GM18508 (cell line): ENCODE results near the gene CTRL.
"Not testable (repeated sequence)": the region's sequence is repeated elsewhere in the genome, so short reads cannot be mapped to it uniquely, and the experiment has no call there.

ENCODE experiments used
- ATAC-seq: cut with Tn5 transposase; IDR thresholded peaks from one replicate; pipeline ENCODE4 v1.9.1; 2021; ENCODE audit warnings: moderate number of reproducible peaks; ENCODE audit not compliant: insufficient read depth, unreplicated experiment

CTRL gene

DNA sequence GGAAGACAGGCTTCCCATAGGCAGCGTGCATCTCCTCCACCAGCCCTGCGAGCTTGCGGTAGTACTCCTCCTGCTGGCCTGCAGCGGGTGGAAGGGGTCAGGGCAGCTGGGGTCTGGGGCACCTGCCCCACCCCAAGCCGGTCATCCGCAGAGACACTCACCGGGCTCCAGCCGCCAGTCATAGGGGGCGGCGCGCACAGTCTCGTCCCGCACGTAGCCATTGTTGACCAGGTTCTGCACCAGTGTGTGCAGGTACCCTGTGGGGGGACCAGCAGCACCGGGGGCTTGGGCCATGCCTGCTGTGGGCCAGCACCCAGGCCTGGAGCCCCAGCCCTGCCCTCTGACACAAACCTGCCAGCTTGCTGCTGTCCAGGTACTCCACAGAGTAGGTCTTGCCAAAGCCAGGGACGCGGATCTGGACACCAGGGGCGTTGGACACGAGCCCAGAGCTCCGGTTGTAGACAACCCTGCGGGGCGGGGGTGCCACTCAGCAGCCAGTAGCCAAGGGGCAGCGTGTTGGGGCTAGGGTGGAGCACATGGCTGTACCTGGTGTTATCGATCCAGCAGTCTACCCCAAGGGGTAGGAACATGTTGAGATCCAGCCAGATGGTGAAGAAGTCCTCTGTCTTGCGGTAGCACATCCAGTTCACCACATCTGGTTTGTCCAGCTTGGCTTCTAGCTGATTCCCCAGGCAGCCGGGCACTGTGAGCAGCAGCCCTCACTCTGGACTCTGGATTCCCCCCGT lies 11.0 kb upstream of the CTRL start:
- no peak for ATAC-seq

DNA sequence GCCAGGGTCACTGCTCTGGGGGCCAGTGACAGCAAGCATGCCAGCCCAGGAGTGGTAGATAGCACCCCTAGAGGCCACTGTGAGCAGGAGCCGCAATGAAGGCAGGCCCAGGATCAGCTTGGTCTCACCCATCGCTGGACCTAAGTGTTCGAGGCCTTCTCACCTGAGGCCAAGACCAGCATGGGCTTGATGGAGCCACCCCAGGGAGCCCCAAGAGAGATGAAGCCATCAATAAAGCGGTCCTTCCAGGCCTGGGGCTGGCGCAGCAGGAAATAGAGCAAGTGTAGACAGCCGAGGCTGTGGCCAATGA lies 10.5 kb upstream of the CTRL start:
- ATAC-seq: no peak

- no peak for ATAC-seq
Observed at GRCh38 chr16:67941469-67942199, 10.0 kb upstream of the CTRL start.

- ATAC-seq: no peak
Observed at GRCh38 chr16:67940446-67941089, 8.9 kb upstream of the CTRL start.

DNA sequence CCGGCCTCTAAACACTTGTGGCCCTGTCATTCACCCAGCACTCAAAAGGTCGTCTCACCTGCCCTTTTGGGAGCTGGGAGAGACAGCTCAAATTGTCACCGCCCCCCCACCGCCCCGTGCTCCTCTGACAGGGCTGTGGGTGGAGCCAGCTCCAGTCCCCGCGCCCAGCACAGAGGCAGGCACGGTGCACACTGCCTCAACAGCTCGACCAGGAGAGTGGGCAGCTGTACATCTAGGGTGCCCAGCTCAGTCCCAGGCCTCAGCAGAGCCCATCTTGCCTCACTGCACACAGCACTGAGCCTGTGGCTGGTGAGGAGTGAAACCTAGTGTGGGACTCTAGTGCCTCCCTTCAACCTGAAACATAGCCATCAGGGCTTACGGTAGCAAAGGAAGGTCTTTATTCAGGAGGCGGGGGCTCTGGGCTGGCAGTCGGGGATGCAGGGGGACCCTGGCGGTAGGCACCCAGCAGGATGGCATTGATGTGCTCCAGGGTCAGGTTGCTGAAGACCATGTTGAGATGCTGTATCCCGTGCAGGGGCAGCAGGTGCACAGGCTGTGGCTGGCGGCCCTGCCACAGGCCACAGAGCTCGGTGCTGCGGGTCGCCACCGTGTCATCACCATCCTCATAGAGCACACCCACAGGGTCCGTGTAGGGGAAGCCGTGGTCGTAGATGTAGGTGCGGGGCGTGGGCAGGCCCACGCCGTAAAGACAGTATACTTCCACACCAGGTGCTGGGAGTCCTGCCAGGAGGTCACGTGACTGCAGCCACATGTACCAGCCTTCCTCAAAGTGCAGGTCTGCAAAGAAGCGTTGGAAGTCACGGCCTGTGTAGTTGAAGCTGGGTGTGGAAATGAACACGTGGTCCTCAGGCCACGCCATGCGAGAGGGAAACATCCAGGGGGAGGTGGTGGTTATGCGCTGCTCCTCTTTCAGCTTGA lies 8.1 kb upstream of the CTRL start:
- no peak for ATAC-seq

- ATAC-seq: not testable (repeated sequence)
Observed at GRCh38 chr16:67937713-67938112, 6.1 kb upstream of the CTRL start.

DNA sequence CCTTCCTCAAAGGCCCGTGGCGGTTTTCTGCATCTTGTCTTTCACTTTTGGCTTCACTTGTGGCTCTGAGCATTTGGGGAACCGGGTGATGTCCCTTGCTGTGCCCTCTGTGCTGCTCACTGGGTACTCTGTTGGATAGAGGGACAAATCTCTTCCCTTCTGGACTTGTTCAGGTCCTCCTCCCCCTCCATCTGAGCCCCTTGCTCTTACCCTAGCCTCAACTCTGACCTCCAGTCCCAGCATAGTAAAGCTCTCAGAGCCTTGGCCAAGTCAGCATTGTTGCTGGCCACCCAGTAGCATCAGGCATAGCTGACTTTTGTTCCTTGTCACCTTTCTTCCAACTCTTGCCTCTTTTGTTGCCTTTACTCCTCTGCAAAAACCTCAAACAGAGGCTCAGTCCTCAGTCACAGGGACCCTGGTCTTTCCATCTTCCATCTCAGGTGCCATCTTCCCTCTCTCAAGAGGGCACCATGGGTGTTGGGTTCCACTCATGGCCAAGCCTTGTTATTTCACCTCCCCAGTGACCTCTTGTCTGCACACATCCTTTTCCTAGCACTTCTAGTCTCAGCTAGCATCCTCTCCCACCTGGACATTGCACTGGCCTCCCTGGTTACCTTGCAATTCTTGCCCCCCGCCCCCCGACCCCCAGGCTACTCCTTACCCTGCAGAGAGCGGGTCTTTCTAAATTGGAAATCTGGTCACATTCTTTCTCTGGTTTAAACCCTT lies 5.4 kb upstream of the CTRL start:
- ATAC-seq: peak; percentile 34

DNA sequence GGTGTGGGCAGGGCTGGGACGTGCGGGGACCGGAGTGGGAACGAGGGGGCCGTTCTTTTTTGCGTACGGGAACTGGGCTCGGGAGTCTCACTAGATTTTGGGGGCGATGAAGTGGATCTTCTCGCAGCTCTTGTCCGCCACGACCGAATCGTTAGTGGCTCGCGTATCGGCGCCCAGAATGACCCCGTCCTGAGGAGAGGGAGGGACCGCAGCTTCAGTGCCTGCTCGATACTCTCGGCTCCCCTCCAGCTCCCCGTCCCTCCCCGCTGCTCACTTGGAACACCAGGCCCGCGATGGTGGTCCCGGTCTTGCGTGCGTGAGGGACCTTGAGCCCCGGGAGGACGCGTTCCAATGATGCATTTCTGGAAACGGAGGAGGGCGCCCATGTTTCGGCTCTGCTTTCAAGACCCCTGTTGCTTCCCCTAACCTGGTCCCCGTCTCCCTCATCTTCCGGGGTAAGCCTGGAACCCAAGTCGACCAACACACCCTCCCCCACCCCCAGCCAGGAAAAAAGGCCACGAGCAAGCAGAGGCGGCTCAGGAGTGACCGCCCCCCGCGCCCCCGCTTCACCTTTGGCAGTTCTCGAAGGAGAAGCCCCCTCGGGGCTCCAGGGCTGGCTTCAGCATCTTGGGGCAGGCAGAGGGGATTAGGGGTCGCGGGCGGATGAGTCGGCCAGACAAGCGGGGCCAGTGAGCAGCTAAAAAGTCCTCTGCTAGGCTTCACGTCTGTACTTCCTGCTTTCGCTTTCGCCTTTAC lies 4.6 kb upstream of the CTRL start, which contains the start of gene PSMB10:
PSMB10 (minus strand) TSS at position 727 of the 756 bp plus-strand sequence; CDS start at position 626, 101 bp downstream.
- ATAC-seq: no peak

DNA sequence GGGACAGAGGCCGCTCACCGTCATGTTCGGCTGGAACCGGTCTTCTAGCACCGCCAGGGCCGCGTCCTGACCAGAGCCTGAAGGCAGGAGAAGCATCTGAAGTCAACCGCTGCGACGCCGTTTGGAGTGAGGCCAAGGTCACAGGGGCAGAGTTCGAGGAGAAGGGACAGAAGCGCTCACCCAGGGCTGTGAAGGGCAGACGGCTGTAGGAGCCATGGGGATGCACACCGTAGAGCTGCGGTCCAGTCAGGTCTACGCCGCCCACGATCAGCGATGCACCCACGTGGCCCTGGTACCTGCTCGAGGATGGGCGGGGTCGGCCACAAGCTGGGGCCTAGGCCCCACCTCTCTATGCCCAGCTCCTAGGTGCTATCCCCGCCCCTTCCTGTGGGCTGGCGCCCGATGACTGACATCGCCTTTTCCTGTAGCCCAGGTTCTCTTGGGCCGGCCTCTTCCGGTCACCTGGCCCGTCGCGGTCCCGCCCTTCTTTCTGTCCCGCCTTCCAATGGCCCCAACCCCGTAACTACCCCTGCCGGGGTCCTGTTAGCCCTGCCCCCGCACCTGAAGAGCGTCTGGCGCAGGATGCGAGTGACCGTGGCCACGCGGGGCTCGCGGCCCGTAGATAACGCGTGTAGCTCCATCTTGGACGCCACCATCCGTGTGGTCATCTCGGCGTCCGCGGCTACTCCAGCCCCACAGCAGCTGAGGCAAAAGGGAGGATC lies 3.9 kb upstream of the CTRL start:
- peak; percentile 83 for ATAC-seq

GRCh38 chr16:67935101-67935401 lies 3.4 kb upstream of the CTRL start:
- no peak for ATAC-seq

DNA sequence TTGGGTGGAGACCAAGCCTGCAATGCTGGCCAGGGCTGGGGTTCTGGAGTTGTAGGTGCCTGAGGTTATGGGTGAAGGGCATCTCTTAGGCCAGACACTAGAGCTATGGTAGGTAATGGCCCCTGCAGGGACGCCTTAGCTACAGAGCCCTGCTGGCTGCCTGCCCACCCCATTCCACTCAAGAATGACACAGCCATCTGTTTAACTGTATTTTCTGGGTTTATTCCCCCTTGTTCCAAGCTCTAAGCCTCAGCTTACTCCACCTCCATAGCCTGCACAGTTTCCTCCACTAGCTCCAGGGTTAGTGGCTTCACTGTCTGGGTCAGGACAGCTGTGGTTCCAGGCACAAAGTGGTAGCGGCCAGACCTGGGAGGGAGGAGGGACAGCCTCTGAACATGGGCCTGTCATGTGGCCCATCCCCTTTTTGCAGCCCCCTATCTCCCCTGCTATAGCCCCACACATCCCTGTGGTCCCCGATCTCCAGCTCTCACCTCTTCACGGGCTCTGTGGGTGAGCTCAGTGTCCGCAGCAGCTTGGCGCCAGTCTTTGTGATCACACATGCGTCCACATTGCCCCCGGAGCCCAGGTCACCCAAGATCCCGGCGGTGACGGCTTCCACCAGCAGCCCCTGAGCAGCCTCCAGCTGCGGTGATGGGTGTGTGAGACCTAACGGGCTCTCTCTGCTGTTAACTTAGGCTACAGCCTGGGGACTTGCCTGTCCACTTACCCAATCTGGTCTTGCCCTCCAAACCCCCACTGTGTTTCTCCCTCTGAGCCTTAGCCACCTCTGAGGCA lies 2.8 kb upstream of the CTRL start:
- ATAC-seq: no peak

DNA sequence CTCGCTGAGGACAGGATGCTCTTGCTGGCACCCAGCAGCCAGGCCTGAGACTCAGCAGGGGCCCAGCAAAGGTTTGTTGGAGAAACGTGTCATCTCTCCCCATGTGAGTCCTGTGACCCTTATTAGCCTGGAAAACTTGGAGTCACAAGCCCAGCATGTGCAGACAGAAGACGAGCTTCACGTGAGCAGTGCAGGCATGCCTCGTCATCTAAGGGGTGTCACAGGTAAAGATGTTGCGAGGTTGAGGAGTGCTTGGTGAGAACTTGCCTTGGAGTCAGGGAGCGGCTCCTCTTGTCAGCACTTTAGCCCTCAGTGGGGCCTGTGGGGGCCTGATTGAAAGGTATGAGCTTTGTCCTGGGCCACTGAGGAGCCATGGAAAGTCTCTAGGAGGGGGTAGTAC lies 2.1 kb upstream of the CTRL start:
- no peak for ATAC-seq

DNA sequence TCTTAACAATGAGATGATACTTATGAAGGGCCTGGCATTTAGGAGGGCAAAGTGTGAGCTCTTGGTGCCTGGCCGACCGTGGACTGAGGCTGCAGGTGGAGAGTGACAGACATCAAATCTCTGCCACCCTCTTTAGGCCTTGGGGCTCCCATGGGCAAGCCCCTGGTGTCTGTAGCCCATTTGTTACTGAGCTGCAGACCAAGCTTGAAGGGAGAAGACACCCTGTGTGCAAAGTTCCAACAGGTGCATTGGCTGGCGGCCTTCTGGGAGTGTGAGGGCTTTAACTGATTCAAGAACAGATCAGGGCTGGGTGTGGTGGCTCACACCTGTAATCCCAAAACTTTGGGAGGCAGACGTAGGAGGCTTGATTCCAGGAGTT lies 789 bp upstream of the CTRL start:
- ATAC-seq: no peak

DNA sequence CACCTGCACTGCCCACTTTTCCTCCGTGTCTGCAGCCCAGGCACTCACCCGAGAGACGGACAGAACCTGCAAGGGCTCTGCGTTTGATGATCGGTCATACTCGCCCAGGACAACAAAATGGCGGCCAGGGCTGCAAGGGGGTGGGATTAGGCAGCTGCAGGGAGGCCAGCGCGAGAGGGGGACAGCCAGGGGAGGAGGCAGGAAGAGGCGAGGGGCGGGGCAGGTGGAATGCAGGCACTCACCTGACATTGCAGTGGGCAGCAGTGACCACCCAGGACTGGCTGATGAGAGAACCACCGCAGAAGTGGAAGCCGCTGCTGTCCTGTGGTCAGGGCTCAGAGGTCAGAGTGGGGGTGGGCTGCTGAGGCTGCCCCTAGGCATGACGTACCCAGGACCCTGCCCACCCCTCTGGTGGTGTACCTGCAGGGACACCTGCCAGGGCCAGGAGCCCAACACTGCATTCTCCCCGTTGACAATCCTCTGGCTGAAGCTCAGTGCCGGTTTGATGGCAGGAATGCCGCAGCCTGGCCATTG lies 917 bp downstream of the CTRL start:
- no peak for ATAC-seq

- ATAC-seq: no peak
Observed at GRCh38 chr16:67930191-67930590, 1.5 kb downstream of the CTRL start.

DNA sequence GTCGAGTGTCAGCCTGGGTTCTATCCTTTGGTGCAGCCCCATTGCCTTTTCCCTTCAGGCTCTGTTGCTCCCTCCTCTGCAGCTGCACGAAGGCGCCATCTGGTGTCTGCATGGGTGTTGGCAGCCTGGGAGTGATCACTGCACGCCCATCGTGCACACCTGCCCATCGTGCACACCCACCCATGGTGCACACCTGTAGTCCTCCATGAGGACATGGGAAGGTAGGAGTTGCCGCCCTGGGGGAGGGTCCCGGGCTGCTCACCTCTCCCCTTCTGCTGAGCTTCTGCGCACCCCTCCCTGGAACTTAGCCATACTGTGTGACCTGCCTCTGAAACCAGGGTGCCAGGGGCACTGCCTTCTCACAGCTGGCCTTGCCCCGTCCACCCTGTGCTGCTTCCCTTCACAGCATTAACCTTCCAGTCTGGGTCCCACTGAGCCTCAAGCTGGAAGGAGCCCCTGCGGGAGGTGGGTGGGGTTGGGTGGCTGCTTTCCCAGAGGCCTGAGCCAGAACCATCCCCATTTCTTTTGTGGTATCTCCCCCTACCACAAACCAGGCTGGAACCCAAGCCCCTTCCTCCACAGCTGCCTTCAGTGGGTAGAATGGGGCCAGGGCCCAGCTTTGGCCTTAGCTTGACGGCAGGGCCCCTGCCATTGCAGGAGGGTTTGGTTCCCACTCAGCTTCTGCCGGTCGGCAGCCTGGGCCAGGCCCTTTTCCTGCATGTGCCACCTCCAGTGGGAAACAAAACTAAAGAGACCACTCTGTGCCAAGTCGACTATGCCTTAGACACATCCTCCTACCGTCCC lies 2.9 kb downstream of the CTRL start:
- ATAC-seq: no peak

DNA sequence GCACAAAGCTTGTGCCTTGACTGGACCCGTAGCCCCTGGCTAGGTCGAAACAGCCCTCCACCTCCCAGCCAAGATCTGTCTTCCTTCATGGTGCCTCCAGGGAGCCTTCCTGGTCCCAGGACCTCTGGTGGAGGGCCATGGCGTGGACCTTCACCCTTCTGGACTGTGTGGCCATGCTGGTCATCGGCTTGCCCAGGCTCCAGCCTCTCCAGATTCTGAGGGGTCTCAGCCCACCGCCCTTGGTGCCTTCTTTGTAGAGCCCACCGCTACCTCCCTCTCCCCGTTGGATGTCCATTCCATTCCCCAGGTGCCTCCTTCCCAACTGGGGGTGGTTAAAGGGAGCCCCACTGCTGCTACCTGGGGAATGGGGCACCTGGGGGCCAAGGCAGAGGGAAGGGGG lies 3.5 kb downstream of the CTRL start:
- ATAC-seq: no peak
